ENCODE data around the gene OR10W1. TPM values are rescaled to one million over a fixed set of nuclear protein-coding genes. Genes with fewer than 3 reads are reported as not detected.

Gene OR10W1
- total RNA-seq, 2 donors from 2014 or later = not detected

- DNase-seq = no peak
- H3K36me3 ChIP-seq = no peaks in the 10 kb centered on the region
Measured at GRCh38 chr11:58254936-58255335, 13.1 kb downstream of the OR10W1 start.

GRCh38 chr11:58243954-58244353 lies 24.1 kb downstream of the OR10W1 start:
- no peak for DNase-seq
- TF ChIP-seq CTCF (IDR thresholded peaks at IDR 0.05) = no peak
- H3K9me3 ChIP-seq = no peaks in the 10 kb centered on the region
- H3K36me3 ChIP-seq = no peaks in the 10 kb centered on the region
- no peaks in the 10 kb centered on the region for H3K27me3 ChIP-seq
- H3K4me3 ChIP-seq = no peak overlapping the region
- H3K4me1 ChIP-seq = no peaks in the 10 kb centered on the region
- H3K27ac ChIP-seq = no peak overlapping the region
- intact Hi-C loops (cut with DNase I) = no loop called here
- no peak overlapping the region for H3K9ac ChIP-seq (ENCODE audit: low read depth in 2 of 2, low read length in 2 of 2)

More at GRCh38 chr11:58254936-58255335, 13.1 kb downstream of the OR10W1 start:
- no peak overlapping the region for H3K4me3 ChIP-seq
- H3K27ac ChIP-seq = no peak overlapping the region
- H3K9me3 ChIP-seq = no peaks in the 10 kb centered on the region
- no peak overlapping the region for H3K9ac ChIP-seq (ENCODE audit: low read depth in 2 of 2, low read length in 2 of 2)
- H3K4me1 ChIP-seq = no peaks in the 10 kb centered on the region
- no peaks in the 10 kb centered on the region for H3K27me3 ChIP-seq
- intact Hi-C loops (cut with DNase I) = no loop called here
- TF ChIP-seq CTCF (IDR thresholded peaks at IDR 0.05) = no peak

- Histone ChIP-seq H3K27ac (no peak overlapping the region), H3K4me1 (no peaks in the 10 kb centered on the region), H3K9me3 (no peaks in the 10 kb centered on the region), H3K4me3 (no peak overlapping the region), H3K27me3 (no peaks in the 10 kb centered on the region), H3K36me3 (no peaks in the 10 kb centered on the region), H3K9ac (ENCODE audit: low read depth in 2 of 2, low read length in 2 of 2) (no peak overlapping the region)
- no peak for DNase-seq
- TF ChIP-seq CTCF (IDR thresholded peaks at IDR 0.05) = no peak
- intact Hi-C loops (cut with DNase I) = loop anchor here (10.0 kb wide), 1 partner anchor 47 kb away; no protein-coding TSS in a partner anchor
Measured at GRCh38 chr11:58227956-58228615, 40.0 kb downstream of the OR10W1 start.

- Histone ChIP-seq H3K36me3 (no peaks in the 10 kb centered on the region), H3K27ac (no peak overlapping the region), H3K4me1 (no peaks in the 10 kb centered on the region), H3K9ac (ENCODE audit: low read depth in 2 of 2, low read length in 2 of 2) (no peak overlapping the region), H3K4me3 (no peak overlapping the region), H3K9me3 (no peaks in the 10 kb centered on the region), H3K27me3 (no peaks in the 10 kb centered on the region)
- no peak for TF ChIP-seq CTCF (IDR thresholded peaks at IDR 0.05)
- DNase-seq = no peak
- intact Hi-C loops (cut with DNase I) = loop anchor here (10.0 kb wide), 1 partner anchor 52 kb away; no protein-coding TSS in a partner anchor
Measured at GRCh38 chr11:58222721-58223120, 45.3 kb downstream of the OR10W1 start.

Other genes with a start within 250 kb of the OR10W1 start
- not detected for gene OR9Q1, start 244.4 kb downstream of the OR10W1 start, total RNA-seq
- gene OR6Q1, start 237.3 kb downstream of the OR10W1 start, total RNA-seq = not detected
- not detected for gene OR9I1, start 142.7 kb downstream of the OR10W1 start, total RNA-seq
- gene OR9Q2, start 79.2 kb downstream of the OR10W1 start, total RNA-seq = not detected
- gene OR1S2, start 64.1 kb downstream of the OR10W1 start, total RNA-seq = not detected
- gene OR1S1, start 55.5 kb downstream of the OR10W1 start, total RNA-seq = not detected
- gene OR10Q1, start 39.3 kb downstream of the OR10W1 start, total RNA-seq = not detected
- gene OR5B17, start 90.8 kb upstream of the OR10W1 start, total RNA-seq = not detected
- gene OR5B3, start 138.6 kb upstream of the OR10W1 start, total RNA-seq = not detected
- gene OR5B2, start 159.9 kb upstream of the OR10W1 start, total RNA-seq = not detected
- not detected for gene OR5B12, start 174.0 kb upstream of the OR10W1 start, total RNA-seq
- gene OR5B21, start 239.8 kb upstream of the OR10W1 start, total RNA-seq = not detected